ENCODE results near the gene MBD3L4.

- TF ChIP-seq POLR2AphosphoS5 (IDR thresholded peaks at IDR 0.05; ENCODE audit: borderline replicate concordance, low read depth, low read length) = no peak
- TF ChIP-seq EZH2 (IDR thresholded peaks at IDR 0.05) = no peak
Measured at GRCh38 chr19:7004313-7004931, 35.6 kb downstream of the MBD3L4 start.
